NCI-H1092 (cell line): Measurements from ENCODE around the gene HSF4.
"Not testable (repeated sequence)": the region's sequence is repeated elsewhere in the genome, so short reads cannot be mapped to it uniquely, and the experiment has no call there.

Experiments used
- DNase-seq: peaks from one replicate; lab custom pipeline; 2025; lab: John Stamatoyannopoulos, UW

The HSF4 gene

GRCh38 chr16:67164599-67165061 is at the start of gene HSF4:
Gene HSF4 (plus strand): TSS chr16:67164745. CDS start chr16:67164812, 67 bp downstream.
- DNase-seq, result no peak

GRCh38 chr16:67114793-67115192 is 49.8 kb upstream of the HSF4 start:
- DNase-seq, result no peak

GRCh38 chr16:67115639-67116038 is 48.9 kb upstream of the HSF4 start:
- no peak for DNase-seq

- no peak for DNase-seq
Observed at GRCh38 chr16:67116388-67117311, 47.9 kb upstream of the HSF4 start.

GRCh38 chr16:67117716-67118115 is 46.8 kb upstream of the HSF4 start:
- no peak for DNase-seq

- DNase-seq, result no peak
Observed at GRCh38 chr16:67120025-67120424, 44.5 kb upstream of the HSF4 start.

- not testable (repeated sequence) for DNase-seq
Observed at GRCh38 chr16:67122799-67123198, 41.7 kb upstream of the HSF4 start.

- no peak for DNase-seq
Observed at GRCh38 chr16:67128417-67128816, 36.1 kb upstream of the HSF4 start.

- DNase-seq, result no peak
Observed at GRCh38 chr16:67128887-67129286, 35.7 kb upstream of the HSF4 start.

- DNase-seq, result no peak
Observed at GRCh38 chr16:67129422-67129821, 35.1 kb upstream of the HSF4 start.

- no peak for DNase-seq
Observed at GRCh38 chr16:67137605-67138004, 26.9 kb upstream of the HSF4 start.

GRCh38 chr16:67141391-67141790 is 23.2 kb upstream of the HSF4 start:
- no peak for DNase-seq

- DNase-seq, result no peak
Observed at GRCh38 chr16:67142342-67142741, 22.2 kb upstream of the HSF4 start.

GRCh38 chr16:67144943-67145342 is 19.6 kb upstream of the HSF4 start:
- no peak for DNase-seq

- no peak for DNase-seq
Observed at GRCh38 chr16:67145746-67146145, 18.8 kb upstream of the HSF4 start.

GRCh38 chr16:67146523-67147357 is 17.8 kb upstream of the HSF4 start:
- DNase-seq, result no peak

GRCh38 chr16:67147437-67148140 is 17.0 kb upstream of the HSF4 start:
- DNase-seq, result no peak

GRCh38 chr16:67148221-67148620 is 16.3 kb upstream of the HSF4 start:
- DNase-seq, result no peak

- no peak for DNase-seq
Observed at GRCh38 chr16:67148656-67149275, 15.8 kb upstream of the HSF4 start.

- DNase-seq, result no peak
Observed at GRCh38 chr16:67149276-67150046, 15.1 kb upstream of the HSF4 start.
